PC-3 (cell line): Measurements from ENCODE around the gene CYP2F1.

ENCODE experiments used
- EZH2 ChIP-seq: fragments of 300-600 bp; sonication (generic); IDR thresholded peaks from one replicate; pipeline ENCODE4 v1.6.1; 2017; ENCODE audit warnings: antibody characterized with exemption, mild to moderate bottlenecking, low read length; ENCODE audit not compliant: unreplicated experiment
- EZH2phosphoT487 ChIP-seq: fragments of 300-600 bp; sonication (generic); IDR thresholded peaks from 2 replicates; pipeline ENCODE4 v1.6.1; 2018; ENCODE audit warnings: mild to moderate bottlenecking, antibody characterized with exemption, low read length, borderline replicate concordance
- TF ChIP-seq, protein P1 (sequence below): fragments of 300-600 bp; sonication (generic); conservative IDR thresholded peaks from 2 replicates; pipeline ENCODE4 v1.5.1; 2017; ENCODE audit warnings: antibody characterized with exemption, low read depth, mild to moderate bottlenecking, low read length

DNA sequence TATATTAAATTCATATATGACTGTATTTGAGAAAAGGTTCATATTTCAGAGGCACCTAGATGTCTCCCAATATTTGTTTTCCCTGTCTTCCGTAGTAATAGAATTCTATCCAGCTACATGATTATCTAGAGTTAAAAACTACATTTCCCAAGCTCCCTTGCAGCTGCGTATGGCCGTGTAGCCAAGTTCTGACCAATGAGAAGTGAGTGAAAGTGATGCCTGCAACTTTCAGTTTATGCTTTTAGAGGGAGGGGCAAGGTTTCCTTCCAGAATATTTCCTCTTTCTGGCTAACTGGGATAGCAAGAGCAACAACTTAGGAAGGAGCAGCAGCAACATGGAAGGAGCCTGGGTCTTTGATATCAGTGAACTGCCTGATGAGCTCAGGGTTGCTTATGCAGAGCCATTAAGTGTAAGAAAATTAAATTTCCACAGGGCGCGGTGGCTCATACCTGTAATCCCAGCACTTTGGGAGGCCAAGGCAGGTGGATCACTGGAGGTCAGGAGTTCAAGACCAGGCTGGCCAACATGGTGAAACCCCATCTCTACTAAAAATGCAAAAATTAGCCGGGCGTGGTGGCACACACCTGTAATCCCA lies 49.2 kb upstream of the CYP2F1 start:
- TF ChIP-seq EZH2phosphoT487 (no peak), EZH2 (no peak)
- TF ChIP-seq, protein P1, sequence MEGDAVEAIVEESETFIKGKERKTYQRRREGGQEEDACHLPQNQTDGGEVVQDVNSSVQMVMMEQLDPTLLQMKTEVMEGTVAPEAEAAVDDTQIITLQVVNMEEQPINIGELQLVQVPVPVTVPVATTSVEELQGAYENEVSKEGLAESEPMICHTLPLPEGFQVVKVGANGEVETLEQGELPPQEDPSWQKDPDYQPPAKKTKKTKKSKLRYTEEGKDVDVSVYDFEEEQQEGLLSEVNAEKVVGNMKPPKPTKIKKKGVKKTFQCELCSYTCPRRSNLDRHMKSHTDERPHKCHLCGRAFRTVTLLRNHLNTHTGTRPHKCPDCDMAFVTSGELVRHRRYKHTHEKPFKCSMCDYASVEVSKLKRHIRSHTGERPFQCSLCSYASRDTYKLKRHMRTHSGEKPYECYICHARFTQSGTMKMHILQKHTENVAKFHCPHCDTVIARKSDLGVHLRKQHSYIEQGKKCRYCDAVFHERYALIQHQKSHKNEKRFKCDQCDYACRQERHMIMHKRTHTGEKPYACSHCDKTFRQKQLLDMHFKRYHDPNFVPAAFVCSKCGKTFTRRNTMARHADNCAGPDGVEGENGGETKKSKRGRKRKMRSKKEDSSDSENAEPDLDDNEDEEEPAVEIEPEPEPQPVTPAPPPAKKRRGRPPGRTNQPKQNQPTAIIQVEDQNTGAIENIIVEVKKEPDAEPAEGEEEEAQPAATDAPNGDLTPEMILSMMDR = no peak
